Nephron (organoid): ENCODE measurements around the gene DIP2C.

Experiments
- H3K27ac Mint-ChIP-seq, 3 experiments: 2 replicates each; pipeline ENCODE4 v1.8.0; 2020; ENCODE audit warnings: mixed read lengths in 3 of 3, mild to moderate bottlenecking in 2 of 3, moderate library complexity in 1 of 3
- H3K27me3 Mint-ChIP-seq: 2 replicates; pipeline ENCODE4 v1.8.0; 2021; ENCODE audit warnings: low read depth, mild to moderate bottlenecking, moderate library complexity, mixed read lengths
- H3K36me3 Mint-ChIP-seq: 2 replicates; pipeline ENCODE4 v1.8.0; 2020; ENCODE audit warnings: low read depth, mixed read lengths
- H3K4me1 Mint-ChIP-seq: 2 replicates; pipeline ENCODE4 v1.8.0; 2020; ENCODE audit warnings: mixed read lengths
- H3K4me3 Mint-ChIP-seq, 3 experiments: 2 replicates each; pipeline ENCODE4 v1.8.0; 2020; ENCODE audit warnings: mild to moderate bottlenecking in 3 of 3, mixed read lengths in 3 of 3, moderate library complexity in 2 of 3
- H3K9me3 Mint-ChIP-seq: 2 replicates; pipeline ENCODE4 v1.8.0; 2020; ENCODE audit warnings: mixed read lengths
- CTCF ChIP-seq, 3 experiments: fragments of 200-600 bp; sonication (generic); IDR thresholded peaks; one replicate each; pipeline ENCODE4 v1.5.0; 2021; ENCODE audit warnings: antibody characterized with exemption in 3 of 3; ENCODE audit not compliant: unreplicated experiment in 3 of 3

DIP2C gene

DNA sequence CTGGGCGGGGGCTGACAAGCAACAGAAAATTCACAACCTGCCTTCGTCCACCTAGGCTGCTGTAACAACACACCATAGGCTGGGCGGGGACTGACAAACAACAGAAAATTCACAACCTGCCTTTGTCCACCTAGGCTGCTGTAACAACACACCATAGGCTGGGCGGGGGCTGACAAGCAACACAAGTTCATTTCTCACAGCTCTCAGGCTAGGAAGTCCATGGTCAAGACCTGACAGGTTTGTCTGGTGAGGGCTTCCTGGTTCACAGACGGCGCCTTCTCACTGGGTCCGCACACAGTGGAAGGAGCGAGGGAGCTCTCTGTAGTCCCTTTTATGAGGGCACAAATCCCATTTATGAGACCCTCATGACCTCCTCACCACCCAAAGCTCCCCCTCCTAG is 52.2 kb downstream of the DIP2C start:
- H3K4me1 Mint-ChIP-seq = peaks cover 27% of the 10 kb centered on the region
- no peaks in the 10 kb centered on the region for H3K27me3 Mint-ChIP-seq
- no peaks in the 10 kb centered on the region for H3K9me3 Mint-ChIP-seq
- peak overlapping the region in 1 of 3 experiments; percentile 42 for H3K27ac Mint-ChIP-seq
- H3K36me3 Mint-ChIP-seq = peaks cover 3% of the 10 kb centered on the region
- TF ChIP-seq CTCF (IDR thresholded peaks at IDR 0.05; ENCODE audit: unreplicated experiment in 3 of 3) = no peak
- no peak overlapping the region for H3K4me3 Mint-ChIP-seq

- H3K4me3 Mint-ChIP-seq = no peak overlapping the region
- H3K9me3 Mint-ChIP-seq = no peaks in the 10 kb centered on the region
- H3K27ac Mint-ChIP-seq = no peak overlapping the region
- peaks cover 28% of the 10 kb centered on the region for H3K4me1 Mint-ChIP-seq
- TF ChIP-seq CTCF (IDR thresholded peaks at IDR 0.05; ENCODE audit: unreplicated experiment in 3 of 3) = no peak
- no peaks in the 10 kb centered on the region for H3K27me3 Mint-ChIP-seq
- H3K36me3 Mint-ChIP-seq = peaks cover 5% of the 10 kb centered on the region
These were observed 52.7 kb downstream of the DIP2C start for GRCh38 chr10:636769-637168.

DNA sequence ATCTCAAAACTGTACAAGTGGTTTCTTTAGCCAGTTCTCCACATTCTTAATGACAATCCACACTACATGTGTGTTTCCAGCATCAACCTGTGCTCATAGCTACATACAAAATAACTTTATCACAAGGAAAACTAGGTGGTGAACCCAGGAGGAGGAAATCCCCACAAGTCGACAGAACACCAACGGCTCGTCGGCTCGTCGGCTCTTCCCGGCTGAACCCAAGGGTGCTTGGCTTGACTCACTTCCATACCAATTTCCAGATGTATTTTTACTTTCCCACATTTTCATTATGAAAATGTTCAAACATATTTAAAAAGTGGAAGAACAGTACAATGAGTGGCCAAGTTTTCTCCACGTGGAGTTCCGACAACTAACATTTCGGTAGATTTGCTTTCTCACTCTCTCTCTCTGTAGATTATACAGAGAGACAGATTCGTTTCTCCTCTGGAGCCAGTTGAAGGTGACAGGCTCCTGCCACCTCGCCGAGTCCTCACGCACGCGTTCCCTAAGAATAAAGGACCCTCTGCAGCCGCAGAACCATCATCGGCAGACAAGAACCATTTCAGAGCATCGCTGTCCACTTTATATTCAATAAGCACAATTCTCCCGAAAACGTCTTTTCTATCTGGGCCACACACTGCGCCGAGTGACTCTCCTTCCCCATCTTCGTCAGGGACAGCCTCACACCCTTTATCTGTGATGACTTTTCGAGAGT is 53.3 kb downstream of the DIP2C start:
- Mint-ChIP-seq H3K9me3 (no peaks in the 10 kb centered on the region), H3K36me3 (peaks cover 10% of the 10 kb centered on the region), H3K27me3 (no peaks in the 10 kb centered on the region), H3K4me1 (peaks cover 34% of the 10 kb centered on the region), H3K27ac (no peak overlapping the region), H3K4me3 (no peak overlapping the region)
- TF ChIP-seq CTCF (IDR thresholded peaks at IDR 0.05; ENCODE audit: unreplicated experiment in 3 of 3) = no peak

- Mint-ChIP-seq H3K36me3 (peaks cover 10% of the 10 kb centered on the region), H3K27ac (peak overlapping the region in 1 of 3 experiments; percentile 60), H3K9me3 (no peaks in the 10 kb centered on the region), H3K4me1 (peaks cover 40% of the 10 kb centered on the region), H3K4me3 (no peak overlapping the region), H3K27me3 (no peaks in the 10 kb centered on the region)
- no peak for TF ChIP-seq CTCF (IDR thresholded peaks at IDR 0.05; ENCODE audit: unreplicated experiment in 3 of 3)
These were observed 54.2 kb downstream of the DIP2C start for GRCh38 chr10:635088-635861.

DNA sequence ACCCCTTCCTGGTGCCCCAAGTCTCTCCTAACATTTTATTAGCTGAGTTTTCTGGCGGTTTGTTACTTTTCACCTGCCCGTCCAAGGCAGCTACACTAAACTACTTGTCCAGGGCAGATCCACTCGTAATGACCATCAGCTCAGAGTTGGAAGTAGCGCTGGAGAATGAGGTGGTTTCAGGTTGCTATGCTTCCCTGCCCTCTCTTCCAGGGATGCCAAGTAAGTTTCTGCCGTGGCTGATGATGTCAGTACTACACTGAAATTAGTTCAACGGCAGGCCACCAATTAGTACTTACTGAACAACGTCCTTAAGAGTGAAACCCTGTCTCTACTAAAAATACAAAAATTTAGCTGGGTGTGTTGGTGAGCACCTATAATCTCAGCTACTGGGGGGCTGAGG is 55.2 kb downstream of the DIP2C start:
- Mint-ChIP-seq H3K27ac (peak overlapping the region; percentile 60 to 79 (median 71)), H3K27me3 (no peaks in the 10 kb centered on the region), H3K9me3 (no peaks in the 10 kb centered on the region), H3K4me1 (peaks cover 45% of the 10 kb centered on the region), H3K4me3 (no peak overlapping the region), H3K36me3 (peaks cover 13% of the 10 kb centered on the region)
- TF ChIP-seq CTCF (IDR thresholded peaks at IDR 0.05; ENCODE audit: unreplicated experiment in 3 of 3) = no peak
